H1 (cell line): ENCODE data around the gene KCNJ5. TPM values are rescaled to one million over a fixed set of nuclear protein-coding genes. Genes with fewer than 3 reads are reported as not detected.

ENCODE experiments used
- CTCF ChIA-PET: fragments of 300-600 bp; sonication (Branson Sonifier 250); formaldehyde crosslinking; loops from one replicate; lab custom pipeline; 2021; ENCODE audit not compliant: partially characterized antibody; lab: Charles Lee
- POLR2A ChIA-PET: fragments of 300-600 bp; sonication (Branson Sonifier 250); formaldehyde crosslinking; loops from one replicate; lab custom pipeline; 2021; ENCODE audit warnings: inconsistent platforms; ENCODE audit not compliant: partially characterized antibody; lab: Charles Lee
- DNase-seq, 2 experiments: peaks; one replicate each; pipeline versions ENCODE4 v3.0.0 to v3.0.0-alpha.2; 2010 to 2022; ENCODE audit warnings: low spot score in 2 of 2, low read depth in 1 of 2, mixed read lengths in 1 of 2
- FAIRE-seq: peaks from 2 replicates; lab custom pipeline; 2011; peaks lifted over from hg19 to GRCh38; lab: Jason Lieb, UNC
- H2AFZ ChIP-seq: 2 replicates; pipeline ENCODE4 v1.8.1; 2012; ENCODE audit warnings: low read length, inconsistent platforms
- H2AK5ac ChIP-seq: 2 replicates; pipeline ENCODE4 v1.6.1; 2013; ENCODE audit warnings: low read depth, low read length
- H2BK120ac ChIP-seq: replicated peaks from 2 replicates; pipeline ENCODE3; 2013; ENCODE audit warnings: low read depth, low read length, inconsistent platforms
- H2BK12ac ChIP-seq: 2 replicates; pipeline ENCODE4 v1.6.1; 2013; ENCODE audit warnings: low read depth, low read length
- H2BK15ac ChIP-seq: 2 replicates; pipeline ENCODE4 v1.6.1; 2013; ENCODE audit warnings: low read length
- H2BK20ac ChIP-seq: 2 replicates; pipeline ENCODE4 v1.6.1; 2013; ENCODE audit warnings: low read length
- H2BK5ac ChIP-seq: 2 replicates; pipeline ENCODE4 v1.6.1; 2013; ENCODE audit warnings: low read depth, low read length
- H3K14ac ChIP-seq: 2 replicates; pipeline ENCODE4 v1.6.1; 2013; ENCODE audit warnings: inconsistent platforms; ENCODE audit not compliant: insufficient read length
- H3K18ac ChIP-seq: 2 replicates; pipeline ENCODE4 v1.6.1; 2013; ENCODE audit warnings: low read length; ENCODE audit errors: extremely low read depth
- H3K23ac ChIP-seq: 2 replicates; pipeline ENCODE4 v1.6.1; 2013; ENCODE audit warnings: inconsistent platforms; ENCODE audit not compliant: insufficient read length
- H3K23me2 ChIP-seq: 2 replicates; pipeline ENCODE4 v1.6.1; 2013; ENCODE audit warnings: low read depth, low read length
- H3K27ac ChIP-seq: 2 replicates; pipeline ENCODE4 v1.6.1; 2011; ENCODE audit warnings: low read depth, low read length, inconsistent platforms
- H3K27me3 ChIP-seq, 4 experiments: replicated peaks in 1 of 4; 1 replicate in 1 of 4; 2 replicates in 3 of 4; pipeline versions ENCODE4 v1.6.1 to v1.8.1; 2011 to 2013; ENCODE audit warnings: low read length in 3 of 4, mild to moderate bottlenecking in 3 of 4, inconsistent platforms in 2 of 4, mixed read lengths in 2 of 4, moderate library complexity in 1 of 4; ENCODE audit not compliant: control insufficient read depth in 3 of 4, insufficient read depth in 3 of 4; ENCODE audit errors: extremely low read depth in 1 of 4
- H3K36me3 ChIP-seq, 4 experiments: 2 replicates each; pipeline versions ENCODE4 v1.6.1 to v1.8.1; 2011 to 2013; ENCODE audit warnings: mild to moderate bottlenecking in 4 of 4, low read length in 3 of 4, moderate library complexity in 2 of 4, control low read depth in 1 of 4, inconsistent platforms in 1 of 4; ENCODE audit not compliant: insufficient read depth in 4 of 4, control insufficient read depth in 2 of 4
- H3K4ac ChIP-seq: replicated peaks from 2 replicates; pipeline ENCODE3; 2013; ENCODE audit warnings: low read length, low read depth, mixed read lengths, inconsistent platforms; ENCODE audit not compliant: insufficient read length
- H3K4me1 ChIP-seq, 4 experiments: replicated peaks in 1 of 4; 1 replicate in 1 of 4; 2 replicates in 3 of 4; pipeline versions ENCODE4 v1.6.1 to v1.8.1; 2011 to 2013; ENCODE audit warnings: low read length in 3 of 4, inconsistent platforms in 2 of 4, mixed read lengths in 1 of 4; ENCODE audit not compliant: insufficient read depth in 4 of 4, control insufficient read depth in 3 of 4
- H3K4me2 ChIP-seq, 2 experiments: 2 replicates each; pipeline versions ENCODE4 v1.6.1 to v1.8.1; 2011 to 2013; ENCODE audit warnings: low read depth in 2 of 2, low read length in 2 of 2, control low read depth in 1 of 2, inconsistent platforms in 1 of 2, mild to moderate bottlenecking in 1 of 2; ENCODE audit not compliant: insufficient read depth in 1 of 2
- H3K4me3 ChIP-seq, 4 experiments: fragments of 200-600, 300-600 bp in 1 of 4; sonication (generic), shearing (Covaris generic), sonication (Bioruptor Twin) in 1 of 4; 2 replicates each; pipeline versions ENCODE4 v1.5.1 to v1.8.1; 2011 to 2016; ENCODE audit warnings: low read length in 4 of 4, low read depth in 3 of 4, control low read depth in 2 of 4, inconsistent platforms in 2 of 4, mild to moderate bottlenecking in 2 of 4, mixed read lengths in 1 of 4, moderate library complexity in 1 of 4; ENCODE audit not compliant: insufficient read depth in 2 of 4; ENCODE audit errors: extremely low read depth in 1 of 4
- H3K56ac ChIP-seq: replicated peaks from 2 replicates; pipeline ENCODE3; 2013; ENCODE audit warnings: low read depth, mild to moderate bottlenecking, mixed read lengths, low read length, inconsistent platforms; ENCODE audit not compliant: insufficient read length
- H3K79me1 ChIP-seq: 2 replicates; pipeline ENCODE4 v1.6.1; 2013; ENCODE audit warnings: low read depth, low read length, control low read depth
- H3K79me2 ChIP-seq, 2 experiments: 2 replicates each; pipeline versions ENCODE4 v1.6.1 to v1.8.1; 2012 to 2013; ENCODE audit warnings: low read length in 2 of 2, mild to moderate bottlenecking in 2 of 2, inconsistent platforms in 1 of 2; ENCODE audit not compliant: insufficient read depth in 2 of 2, control insufficient read depth in 1 of 2
- H3K9ac ChIP-seq, 4 experiments: replicated peaks in 1 of 4; 1 replicate in 1 of 4; 2 replicates in 3 of 4; pipeline versions ENCODE4 v1.6.1 to v1.8.1; 2011 to 2013; ENCODE audit warnings: low read depth in 3 of 4, low read length in 3 of 4, control low read depth in 2 of 4, mild to moderate bottlenecking in 2 of 4, moderate library complexity in 2 of 4, inconsistent platforms in 1 of 4; ENCODE audit errors: extremely low read depth in 1 of 4
- H3K9me3 ChIP-seq, 2 experiments: 2 replicates each; pipeline versions ENCODE4 v1.6.1 to v1.8.1; 2012 to 2013; ENCODE audit warnings: mild to moderate bottlenecking in 2 of 2, moderate library complexity in 2 of 2, control low read depth in 1 of 2, inconsistent platforms in 1 of 2, low read depth in 1 of 2, low read length in 1 of 2, mixed read lengths in 1 of 2; ENCODE audit not compliant: insufficient read depth in 2 of 2
- H4K20me1 ChIP-seq, 2 experiments: replicated peaks in 1 of 2; 2 replicates each; pipeline versions ENCODE3 to v1.8.1; 2011 to 2013; ENCODE audit warnings: inconsistent platforms in 2 of 2, low read length in 2 of 2, mild to moderate bottlenecking in 1 of 2; ENCODE audit not compliant: insufficient read depth in 2 of 2, control insufficient read depth in 1 of 2
- H4K5ac ChIP-seq: 2 replicates; pipeline ENCODE4 v1.6.1; 2013; ENCODE audit warnings: low read length, low read depth, mixed read lengths, inconsistent platforms; ENCODE audit not compliant: insufficient read length
- H4K8ac ChIP-seq: 2 replicates; pipeline ENCODE4 v1.8.0; 2013; ENCODE audit warnings: mild to moderate bottlenecking, moderate library complexity, low read length, inconsistent platforms; ENCODE audit not compliant: insufficient read depth; ENCODE audit errors: extremely low read depth
- H4K91ac ChIP-seq: replicated peaks from 2 replicates; pipeline ENCODE3; 2013; ENCODE audit warnings: low read length, mixed read lengths, inconsistent platforms; ENCODE audit not compliant: insufficient read length
- YY1 ChIP-seq: IDR thresholded peaks from 2 replicates; pipeline ENCODE4 v1.6.1; 2011; ENCODE audit warnings: low read depth, mild to moderate bottlenecking, low read length
- WGBS, 2 experiments: shearing (Covaris generic) in 1 of 2; methylation state at CpG; one replicate each; pipeline versions ENCODE4 v1.1.6 to v1.1.7; 2013 to 2015; ENCODE audit warnings: low lambda C conversion rate in 2 of 2, mixed read lengths in 2 of 2, inconsistent platforms in 1 of 2, low coverage in 1 of 2, missing lambda C conversion rate in 1 of 2; ENCODE audit not compliant: insufficient replicate concordance in 2 of 2, insufficient coverage in 1 of 2, insufficient read length in 1 of 2; ENCODE audit errors: extremely low coverage in 1 of 2, missing lambda C conversion rate in 1 of 2; 5-methylcytosine and 5-hydroxymethylcytosine counted together
- polyA plus RNA-seq, 7 experiments: library from polyadenylated mRNA; depleted of rRNA in 3 of 7; stranded (reverse) in 5 of 7; unstranded in 2 of 7; fragments of >200 nt in 5 of 7; fragments of 200-250 nt in 2 of 7; gene quantifications; 1 replicate in 5 of 7; 2 replicates in 1 of 7; 4 replicates in 1 of 7; pipeline versions ENCODE4 v1.2.1 to v1.2.3, GENCODE V29; 2011 to 2013; ENCODE audit warnings: missing spikeins in 2 of 7, mixed read lengths in 2 of 7
- total RNA-seq: library from RNA; stranded (reverse); fragmentation: NEBNext Ultra II Directional; extraction: Animal tissue kit (Norgen Biotek cat#: 25700); gene quantifications from 2 replicates; pipeline ENCODE4 v1.2.1, GENCODE V29; 2021

Gene KCNJ5
- total and polyA plus RNA-seq, 2 of the 8 experiments (the other 6 are each of a cell fraction or from before 2014, with no cell fraction given), result 0.05 TPM; not detected in 1

DNA sequence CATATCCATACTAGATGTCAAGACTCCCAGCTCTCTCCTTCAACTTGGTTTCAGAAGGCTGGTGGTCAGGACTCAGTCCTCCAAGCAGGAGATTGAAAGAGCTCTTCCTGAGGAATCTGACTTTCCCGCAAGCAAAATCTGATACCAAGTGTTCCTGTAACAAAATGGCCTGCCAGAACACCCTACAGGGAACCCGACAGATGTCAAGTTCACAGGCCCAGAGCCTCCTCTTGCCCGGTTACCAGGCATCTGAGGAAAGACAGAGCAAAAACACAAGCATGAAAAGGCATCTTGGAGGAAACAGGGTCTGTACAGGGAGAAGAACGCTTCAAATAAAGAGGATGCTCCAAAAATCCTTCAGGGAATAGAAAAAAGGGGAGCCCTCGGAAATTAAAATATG, 8.7 kb upstream of the KCNJ5 start:
- POLR2A ChIA-PET, result no interaction called here
- FAIRE-seq, result no peak

More for the DNA sequence above, 8.7 kb upstream of the KCNJ5 start:
- no peak overlapping the region for H3K4me2 ChIP-seq
- H3K4me1 ChIP-seq, result peaks cover 2 to 6% (median 3%) of the 10 kb centered on the region in 4 experiments; a peak in 4 of 7 replicates
- no peak overlapping the region for H2BK12ac ChIP-seq
- H3K9me3 ChIP-seq, result no peaks in the 10 kb centered on the region
- no peaks in the 10 kb centered on the region for H3K79me2 ChIP-seq
- H3K27me3 ChIP-seq, result peaks cover 0 to 23% (median 14%) of the 10 kb centered on the region in 4 experiments; a peak in 6 of 7 replicates
- no peak overlapping the region for H3K9ac ChIP-seq
- no peaks in the 10 kb centered on the region for H4K20me1 ChIP-seq
- H3K4me3 ChIP-seq, result no peak overlapping the region
- no peak overlapping the region for H3K27ac ChIP-seq
- no peak overlapping the region for H2BK15ac ChIP-seq
- H2BK5ac ChIP-seq, result no peak overlapping the region
- H2BK20ac ChIP-seq, result no peak overlapping the region
- WGBS, 2 experiments, result 85% methylated on average over 5 of the region's 5 CpGs; no CpG with 5 or more reads in 1 of the 2 experiments
- CTCF ChIA-PET, result interaction anchor here (1.0 to 4.6 kb wide), 10 partner anchors 13 to 74 kb away, joined by 3 to 27 read pairs (median 7); no protein-coding TSS in a partner anchor
- no peak overlapping the region for H2BK120ac ChIP-seq
- no peak overlapping the region for H3K18ac ChIP-seq
- H3K14ac ChIP-seq, result no peak overlapping the region
- H3K23me2 ChIP-seq, result no peaks in the 10 kb centered on the region; the same call in 1 of the 2 replicates
- no peak for TF ChIP-seq YY1
- no peak overlapping the region for H4K8ac ChIP-seq
- no peak overlapping the region for H2AK5ac ChIP-seq
- no peak overlapping the region for H2AFZ ChIP-seq
- no peak overlapping the region for H3K23ac ChIP-seq
- DNase-seq, result no peak
- no peak overlapping the region for H4K91ac ChIP-seq
- H4K5ac ChIP-seq, result no peak overlapping the region
- no peak overlapping the region for H3K56ac ChIP-seq
- no peak overlapping the region for H3K4ac ChIP-seq
- H3K36me3 ChIP-seq, result no peaks in the 10 kb centered on the region
- H3K79me1 ChIP-seq, result no peaks in the 10 kb centered on the region
